Loucy (cell line): ENCODE data around the gene GATA3.

Experiments used
- CTCF ChIP-seq: fragments of 200-600 bp; sonication (generic); conservative IDR thresholded peaks from 2 replicates; pipeline ENCODE4 v1.5.1; 2014; ENCODE audit warnings: mild to moderate bottlenecking, antibody characterized with exemption, low read length
- EZH2phosphoT487 ChIP-seq: fragments of 200-600 bp; IDR thresholded peaks from 2 replicates; pipeline ENCODE4 v1.6.1; 2018; ENCODE audit warnings: antibody characterized with exemption, mild to moderate bottlenecking, moderate library complexity, borderline replicate concordance

- no peak for TF ChIP-seq CTCF
- TF ChIP-seq EZH2phosphoT487, result no peak
Observed at GRCh38 chr10:8017277-8017676, 37.2 kb upstream of the GATA3 start.
